Psoas muscle (tissue), 8 donors: ENCODE measurements around the gene C1QC. TPM values are rescaled to one million over a fixed set of nuclear protein-coding genes. Genes with fewer than 3 reads are reported as not detected.
A peak's percentile ranks its signal among the peaks of the same experiment; 100 is the strongest.

Experiments
- ATAC-seq, 4 donors: fragments of 200-7000 bp; cut with Tn5 transposase; one replicate each; pipeline ENCODE4 v1.9.1; 2020; ENCODE audit warnings: moderate library complexity in 3 of 4, mild to moderate bottlenecking in 2 of 4
- DNase-seq, 2 donors: peaks; one replicate each; pipeline ENCODE4 v3.0.0-alpha.2; 2020
- H3K27ac ChIP-seq: fragments of 200-600 bp; one replicate; pipeline ENCODE4 v1.8.0; 2022
- H3K27me3 ChIP-seq, 3 donors: fragments of 200-600 bp in 1 of 3; one replicate each; pipeline versions ENCODE4 v1.6.1 to v1.8.0; 2013 to 2022; ENCODE audit warnings: low read length in 2 of 3, mild to moderate bottlenecking in 2 of 3, moderate library complexity in 1 of 3; ENCODE audit not compliant: insufficient read depth in 3 of 3
- H3K36me3 ChIP-seq, 2 donors: fragments of 200-600 bp in 1 of 2; one replicate each; pipeline versions ENCODE4 v1.6.1 to v1.8.0; 2013 to 2022; ENCODE audit warnings: low read depth in 1 of 2, mild to moderate bottlenecking in 1 of 2, moderate library complexity in 1 of 2; ENCODE audit not compliant: insufficient read depth in 1 of 2
- H3K4me1 ChIP-seq: fragments of 200-600 bp; one replicate; pipeline ENCODE4 v1.8.0; 2022
- H3K4me3 ChIP-seq: fragments of 200-600 bp; one replicate; pipeline ENCODE4 v1.8.0; 2022; ENCODE audit warnings: mild to moderate bottlenecking
- H3K9me3 ChIP-seq: fragments of 200-600 bp; one replicate; pipeline ENCODE4 v1.8.0; 2022
- WGBS, 3 donors: extraction: QIAGEN DNeasy Blood & Tissue Kit; methylation state at CpG; one replicate each; pipeline versions ENCODE4 v1.1.6 to v1.1.7; 2013; 5-methylcytosine and 5-hydroxymethylcytosine counted together
- intact Hi-C, 2 donors: fragments of 100-400 bp; cut with DNase I; formaldehyde crosslinking; loops; one replicate each; pipeline versions ENCODE4 v1.11.0 to v1.14.2; 2022
- polyA plus RNA-seq, 3 donors: library from polyadenylated mRNA; stranded (reverse); fragments of 200-250 nt; gene quantifications; one replicate each; pipeline ENCODE4 v1.2.3, GENCODE V29; 2013
- total RNA-seq, 4 donors: library from RNA; stranded (reverse); fragmentation: NEBNext Ultra II Directional in 2 of 4; extraction: Animal tissue kit (Norgen Biotek cat#: 25700) in 2 of 4; gene quantifications; one replicate each; pipeline versions ENCODE4 v1.2.1 to v1.2.4, GENCODE V29; 2021 to 2023
- TF ChIP-seq, protein P1 (sequence below): fragments of 200-600 bp; IDR thresholded peaks from one replicate; pipeline ENCODE4 v1.8.0; 2022; ENCODE audit warnings: antibody characterized with exemption
- donor health status: healthy with polysubstance abuse.
- donor health status: DM: no; HTN: no; CAD: no; lungs with moderate emphysema.
- donor health status: Bipolar disorder and iron deficiency.
- donor health status: healthy.
- donor health status: DM: yes; HTN: yes; CAD: no.
- donor health status: DM: no; HTN: no; CAD: no.
- donor health status: DM: no; HTN: no; CAD: no.
- donor health status: DM: yes; HTN: yes; CAD: no.

The C1QC gene
- total and polyA plus RNA-seq, 7 donors = 8.7 to 39.1 (median 24.2) TPM

DNA sequence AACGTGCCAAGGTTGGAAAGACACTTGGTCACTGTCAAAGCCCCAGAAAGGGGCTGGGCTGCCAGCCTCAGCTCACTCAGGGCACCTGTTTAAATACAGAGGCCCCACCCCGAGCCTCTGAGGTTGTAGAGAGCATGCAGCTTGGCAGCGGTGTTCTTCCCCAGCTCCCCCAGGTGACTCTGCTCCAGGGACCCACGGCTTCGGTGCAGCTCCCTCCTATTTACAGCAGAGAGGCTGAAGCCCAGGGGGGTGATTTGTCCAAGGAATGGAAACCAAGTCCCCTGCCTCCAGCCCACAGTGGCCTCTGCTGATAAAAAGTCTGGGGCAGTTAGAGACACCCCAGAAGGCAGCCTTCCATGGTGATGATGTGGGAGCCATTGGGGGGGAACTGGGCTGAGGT is 16.1 kb upstream of the C1QC start:
- peaks cover 0 to 62% (median 16%) of the 10 kb centered on the region in 3 donors for H3K27me3 ChIP-seq
- H3K4me3 ChIP-seq = no peak overlapping the region
- DNase-seq (peak in 1 of 2 donors; percentile 29), ATAC-seq (no peak)
- no peaks in the 10 kb centered on the region for H3K36me3 ChIP-seq
- no peak overlapping the region for H3K27ac ChIP-seq
- intact Hi-C loops = no loop called here
- H3K9me3 ChIP-seq = no peaks in the 10 kb centered on the region
- TF ChIP-seq, protein P1, sequence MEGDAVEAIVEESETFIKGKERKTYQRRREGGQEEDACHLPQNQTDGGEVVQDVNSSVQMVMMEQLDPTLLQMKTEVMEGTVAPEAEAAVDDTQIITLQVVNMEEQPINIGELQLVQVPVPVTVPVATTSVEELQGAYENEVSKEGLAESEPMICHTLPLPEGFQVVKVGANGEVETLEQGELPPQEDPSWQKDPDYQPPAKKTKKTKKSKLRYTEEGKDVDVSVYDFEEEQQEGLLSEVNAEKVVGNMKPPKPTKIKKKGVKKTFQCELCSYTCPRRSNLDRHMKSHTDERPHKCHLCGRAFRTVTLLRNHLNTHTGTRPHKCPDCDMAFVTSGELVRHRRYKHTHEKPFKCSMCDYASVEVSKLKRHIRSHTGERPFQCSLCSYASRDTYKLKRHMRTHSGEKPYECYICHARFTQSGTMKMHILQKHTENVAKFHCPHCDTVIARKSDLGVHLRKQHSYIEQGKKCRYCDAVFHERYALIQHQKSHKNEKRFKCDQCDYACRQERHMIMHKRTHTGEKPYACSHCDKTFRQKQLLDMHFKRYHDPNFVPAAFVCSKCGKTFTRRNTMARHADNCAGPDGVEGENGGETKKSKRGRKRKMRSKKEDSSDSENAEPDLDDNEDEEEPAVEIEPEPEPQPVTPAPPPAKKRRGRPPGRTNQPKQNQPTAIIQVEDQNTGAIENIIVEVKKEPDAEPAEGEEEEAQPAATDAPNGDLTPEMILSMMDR = no peak
- H3K4me1 ChIP-seq = no peaks in the 10 kb centered on the region
- WGBS, 3 donors = 51 to 56% (median 55%) methylated on average over 5 of the region's 5 CpGs

GRCh38 chr1:22628698-22629444 is 14.6 kb upstream of the C1QC start:
- WGBS, 3 donors = 40 to 47% (median 41%) methylated on average over 11 of the region's 11 CpGs
- Histone ChIP-seq H3K27me3 (peaks cover 0 to 54% (median 12%) of the 10 kb centered on the region in 3 donors), H3K4me1 (no peaks in the 10 kb centered on the region), H3K27ac (no peak overlapping the region), H3K9me3 (no peaks in the 10 kb centered on the region), H3K4me3 (no peak overlapping the region), H3K36me3 (no peaks in the 10 kb centered on the region)
- TF ChIP-seq, protein P1 = no peak
- ATAC-seq = no peak
- intact Hi-C loops = no loop called here
- no peak for DNase-seq

- Histone ChIP-seq H3K4me3 (no peak overlapping the region), H3K4me1 (no peaks in the 10 kb centered on the region), H3K27me3 (peaks cover 0 to 48% (median 14%) of the 10 kb centered on the region in 3 donors), H3K27ac (no peak overlapping the region), H3K9me3 (no peaks in the 10 kb centered on the region), H3K36me3 (no peaks in the 10 kb centered on the region)
- 26 to 46% (median 43%) methylated on average over 2 of the region's 2 CpGs for WGBS, 3 donors
- TF ChIP-seq, protein P1 = no peak
- intact Hi-C loops = loop anchor here in 1 of 2 donors (5.0 kb wide), 1 partner anchor 1268 kb away; no protein-coding TSS in a partner anchor
- no peak for DNase-seq
- ATAC-seq = no peak
Observed at GRCh38 chr1:22629886-22630285, 13.5 kb upstream of the C1QC start.

GRCh38 chr1:22633697-22634463 is 9.6 kb upstream of the C1QC start:
- peaks cover 0 to 32% (median 3%) of the 10 kb centered on the region in 3 donors for H3K27me3 ChIP-seq
- no peaks in the 10 kb centered on the region for H3K9me3 ChIP-seq
- H3K27ac ChIP-seq = no peak overlapping the region
- 64 to 78% (median 70%) methylated on average over 10 of the region's 10 CpGs for WGBS, 3 donors
- no peak overlapping the region for H3K4me3 ChIP-seq
- no peak for ATAC-seq
- TF ChIP-seq, protein P1 = no peak
- H3K4me1 ChIP-seq = no peaks in the 10 kb centered on the region
- intact Hi-C loops = loop anchor here in 1 of 2 donors (5.0 kb wide), 1 partner anchor 1272 kb away; no protein-coding TSS in a partner anchor
- H3K36me3 ChIP-seq = no peaks in the 10 kb centered on the region
- DNase-seq = peak in 1 of 2 donors; percentile 38
